IPS-18c (cell line): ENCODE results near the gene ZNF264.
"Not testable (repeated sequence)": the region's sequence is repeated elsewhere in the genome, so short reads cannot be mapped to it uniquely, and the experiment has no call there.

Experiments used
- H3K4me3 ChIP-seq: 2 replicates; pipeline ENCODE4 v1.7.0; 2013; ENCODE audit warnings: low read depth, mild to moderate bottlenecking, low read length, moderate library complexity; ENCODE audit not compliant: insufficient read depth
- H3K9me3 ChIP-seq: one replicate; pipeline ENCODE4 v1.6.1; 2013; ENCODE audit warnings: mild to moderate bottlenecking, low read length, moderate library complexity; ENCODE audit not compliant: control insufficient read depth, insufficient read depth

Gene ZNF264

DNA sequence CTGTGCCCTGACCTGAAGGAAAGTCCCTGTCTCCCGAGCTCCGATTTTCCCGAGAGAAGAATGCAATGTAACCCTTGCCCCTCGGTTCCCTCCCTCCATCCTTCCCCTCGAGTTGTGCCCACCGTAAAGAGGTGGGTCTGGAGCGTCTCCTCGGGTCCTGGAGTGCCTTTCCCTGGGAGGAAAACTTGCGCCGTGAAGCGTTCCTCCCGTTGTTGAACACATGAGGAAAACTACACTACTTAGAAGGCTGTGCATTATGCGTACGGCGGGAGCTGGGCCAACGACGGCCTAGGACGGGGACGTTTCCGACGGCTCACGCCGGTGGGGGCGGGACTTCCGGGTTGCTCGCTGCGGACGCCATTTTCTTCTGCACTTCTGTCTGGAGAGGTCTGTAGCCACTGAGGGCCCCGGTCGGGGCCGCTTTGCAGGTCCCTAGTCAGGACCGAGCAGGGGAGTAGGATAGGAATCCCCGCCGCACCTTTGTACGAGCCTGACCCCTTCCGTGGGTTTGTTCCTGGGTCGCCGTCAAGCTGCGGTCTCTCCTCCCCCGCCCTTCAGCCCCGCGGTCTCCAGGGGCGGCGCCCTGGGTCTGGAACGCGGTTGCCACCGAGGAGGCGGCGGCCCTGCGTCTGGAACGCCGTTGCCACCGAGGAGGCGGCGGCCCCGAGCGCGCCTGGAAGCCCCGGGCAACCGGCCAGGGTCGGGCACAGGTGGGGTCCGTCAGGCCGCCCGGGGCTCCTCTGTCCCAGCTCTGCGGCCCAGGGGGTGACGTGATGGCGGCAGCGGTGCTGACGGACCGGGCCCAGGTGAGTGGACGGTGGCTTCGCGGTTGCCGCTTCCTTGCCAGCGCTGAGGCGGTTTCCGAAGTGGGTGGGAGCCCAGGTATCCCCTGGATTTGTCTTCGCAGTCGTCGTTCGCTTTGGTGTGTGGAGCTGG is at the start of gene ZNF264:
TSS of gene ZNF264 (plus strand) at position 360 of the 936 bp plus-strand sequence. CDS start at position 774, 414 bp downstream.
- H3K4me3 ChIP-seq, result peak within 1 kb of the TSS; percentile 96

DNA sequence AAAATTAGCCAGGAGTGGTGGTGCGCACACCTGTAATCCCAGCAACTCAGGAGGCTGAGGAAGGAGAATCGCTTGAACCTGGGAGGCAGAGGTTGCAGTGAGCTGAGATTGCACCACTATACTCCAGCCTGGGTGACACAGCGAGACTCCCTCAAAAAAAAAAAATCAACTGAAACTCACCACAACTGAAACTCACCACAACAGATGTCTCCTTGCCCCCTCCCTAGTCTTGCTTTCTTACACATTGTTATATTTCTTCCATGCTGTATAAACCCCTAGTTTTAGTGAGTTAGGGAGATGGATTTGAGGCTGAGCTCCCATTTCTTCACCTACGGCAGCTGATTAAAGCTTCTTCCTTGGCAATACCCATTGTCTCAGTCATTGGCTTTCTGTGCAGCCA is 49.6 kb upstream of the ZNF264 start:
- Histone ChIP-seq H3K4me3 (no peak overlapping the region), H3K9me3 (peaks cover 12% of the 10 kb centered on the region)

More for the DNA sequence above, at the start of gene ZNF264:
- peaks cover 6% of the 10 kb centered on the region for H3K9me3 ChIP-seq

DNA sequence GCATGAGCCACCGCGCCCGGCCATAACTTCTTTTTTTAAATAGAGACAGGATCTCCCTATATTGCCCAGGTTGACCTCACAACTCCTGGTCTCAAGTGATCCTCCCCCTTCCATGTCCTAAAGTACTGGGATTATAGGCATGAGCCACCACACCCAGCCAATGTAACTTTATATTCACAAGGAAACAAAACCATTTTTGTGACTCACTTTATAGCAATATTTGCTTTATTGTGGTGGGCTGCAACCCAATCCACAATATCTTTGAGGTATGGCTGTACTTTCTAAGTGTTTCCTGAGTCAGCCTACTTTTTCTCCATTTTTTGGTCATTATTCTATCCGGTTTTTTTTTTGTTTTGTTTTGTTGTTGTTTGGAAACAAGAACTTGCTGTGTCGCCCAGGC is 38.4 kb upstream of the ZNF264 start:
- peaks cover 15% of the 10 kb centered on the region for H3K9me3 ChIP-seq

DNA sequence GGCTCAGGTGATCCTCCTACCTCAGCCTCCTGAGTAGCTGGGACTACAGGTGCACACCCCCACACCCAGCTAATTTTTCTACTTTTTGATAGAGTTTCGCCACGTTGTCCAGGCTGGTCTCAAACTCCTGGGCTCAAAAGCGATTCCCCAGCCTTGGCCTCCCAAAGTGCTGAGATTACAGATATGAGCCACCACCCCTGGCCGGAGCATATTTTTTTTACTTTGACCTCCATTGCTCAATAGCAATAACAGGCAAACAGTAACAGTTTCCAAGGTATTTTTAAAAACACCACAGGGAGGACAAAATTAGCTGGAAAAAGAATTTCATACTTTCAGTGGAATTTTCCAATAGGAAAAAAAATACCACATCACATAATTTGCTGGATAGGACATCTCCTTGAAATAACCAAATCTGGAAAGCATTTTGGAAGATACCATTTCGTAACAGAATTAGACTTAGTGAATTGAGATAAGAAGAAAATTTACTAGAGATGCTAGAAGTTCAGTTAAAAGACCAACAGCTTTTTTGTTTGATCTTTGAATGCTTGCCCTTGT is 29.2 kb upstream of the ZNF264 start:
- no peak overlapping the region for H3K4me3 ChIP-seq
- peaks cover 4% of the 10 kb centered on the region for H3K9me3 ChIP-seq

More for the DNA sequence above, 38.4 kb upstream of the ZNF264 start:
- no peak overlapping the region for H3K4me3 ChIP-seq

DNA sequence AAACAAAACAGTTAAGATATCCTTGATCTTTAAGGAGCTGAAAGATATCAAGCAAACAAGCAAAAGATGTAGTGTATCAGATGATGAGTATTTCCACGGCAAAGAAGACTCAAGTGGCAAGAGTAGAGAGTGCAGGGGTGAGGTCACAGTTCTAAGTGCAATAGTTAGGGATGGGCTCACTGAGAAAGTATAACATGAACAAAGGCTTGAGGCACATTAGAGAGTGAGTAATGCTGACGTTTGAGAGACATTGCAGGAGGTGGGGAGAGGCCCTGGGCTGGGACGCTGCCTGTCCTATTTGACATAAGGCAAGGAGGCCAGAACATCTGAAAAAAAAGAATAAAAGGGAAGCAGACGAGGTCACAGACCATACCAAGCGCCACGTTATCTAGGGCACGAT is 25.5 kb upstream of the ZNF264 start:
- no peaks in the 10 kb centered on the region for H3K9me3 ChIP-seq
- no peak overlapping the region; the same call in 1 of the 2 replicates for H3K4me3 ChIP-seq

DNA sequence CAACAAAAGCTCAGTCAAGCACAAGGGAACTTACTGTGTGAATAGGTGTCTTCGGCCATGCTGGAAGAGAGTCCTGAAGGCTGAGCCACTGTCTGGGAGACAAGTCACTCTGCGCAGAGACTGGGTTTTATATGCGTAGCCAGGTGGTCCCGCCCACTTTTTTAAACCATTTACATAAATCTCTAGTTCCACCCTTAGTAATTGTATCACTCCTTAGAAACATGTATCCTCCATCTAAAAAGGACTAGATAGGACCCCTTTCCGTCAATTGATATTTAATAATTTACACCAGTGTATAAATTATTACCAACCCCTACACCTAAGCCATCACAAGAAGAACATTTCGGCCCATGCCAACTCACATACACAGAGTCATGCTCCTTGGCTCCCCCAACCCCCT is 23.9 kb upstream of the ZNF264 start, which contains the start of gene DUXA:
TSS of gene DUXA (minus strand) at position 101 of the 400 bp plus-strand sequence. CDS start at position 59, 42 bp downstream.
- Histone ChIP-seq H3K4me3 (no peak within 1 kb of the TSS), H3K9me3 (no peaks in the 10 kb centered on the region)

DNA sequence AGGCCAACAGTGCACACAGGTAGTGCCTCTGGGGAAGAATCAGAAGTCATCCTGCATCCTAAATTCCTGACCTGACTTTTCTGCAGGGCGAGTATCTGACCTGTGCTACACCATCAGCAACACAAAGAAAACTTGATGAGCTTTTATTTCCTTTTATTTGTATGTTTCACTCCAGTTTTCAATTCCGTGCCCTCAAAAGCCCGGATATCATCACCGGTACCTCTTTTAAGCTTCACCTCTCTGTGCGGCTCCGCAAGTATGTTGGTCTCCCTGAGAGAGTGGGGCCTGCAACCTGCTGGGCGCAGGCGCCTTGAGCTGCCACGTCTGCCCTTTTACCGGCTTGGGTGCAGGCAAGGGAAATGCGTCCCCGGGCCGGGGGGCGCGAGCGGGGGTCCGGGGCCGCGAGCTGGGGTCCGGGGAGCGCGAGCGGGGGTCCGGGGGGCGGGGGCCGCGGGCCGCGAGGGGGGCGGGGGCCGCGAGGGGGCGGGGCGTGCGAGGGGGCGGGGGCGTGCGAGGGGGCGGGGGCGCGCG is 19.7 kb upstream of the ZNF264 start:
- peak overlapping the region; percentile 54; the same call in 1 of the 2 replicates for H3K4me3 ChIP-seq

DNA sequence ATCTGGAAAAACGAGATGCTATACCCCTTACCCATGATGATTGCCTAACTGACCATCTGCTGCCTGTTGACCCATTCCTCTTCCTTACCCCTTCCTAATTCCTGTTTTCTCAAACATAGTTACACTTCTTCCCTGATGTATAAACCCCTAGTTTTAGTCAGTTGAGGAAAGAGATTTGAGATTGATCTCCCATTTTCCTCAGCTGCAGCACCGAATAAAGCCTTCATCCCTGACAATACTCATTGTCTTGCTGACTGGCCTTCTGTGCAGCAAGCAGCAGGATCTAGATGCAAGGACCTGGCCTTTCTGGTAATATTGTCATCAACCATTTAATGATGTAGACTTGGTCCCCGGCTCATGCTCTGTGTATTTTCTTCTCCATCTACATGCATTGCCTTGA is 999 bp upstream of the ZNF264 start:
- peaks cover 6% of the 10 kb centered on the region for H3K9me3 ChIP-seq
- H3K4me3 ChIP-seq, result no peak overlapping the region

More for the DNA sequence above, 19.7 kb upstream of the ZNF264 start:
- peaks cover 7% of the 10 kb centered on the region for H3K9me3 ChIP-seq

DNA sequence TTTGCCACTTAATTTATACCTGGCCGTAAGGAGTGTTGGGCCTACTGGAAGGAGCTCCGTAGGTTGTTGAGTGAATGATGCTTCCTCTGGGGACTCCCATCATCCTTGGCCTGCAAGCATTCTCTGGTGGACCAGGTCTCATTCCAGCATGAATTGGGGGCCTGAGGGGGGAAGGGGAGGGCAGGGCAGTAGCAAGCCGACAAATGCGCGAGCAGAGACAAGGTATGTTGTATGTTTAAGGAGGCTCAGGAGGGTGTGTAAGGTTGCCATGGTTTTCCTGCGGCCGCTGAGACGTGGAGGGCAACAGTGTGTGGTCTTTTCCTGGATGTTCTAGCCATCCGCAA is 749 bp downstream of the ZNF264 start:
- peaks cover 6% of the 10 kb centered on the region for H3K9me3 ChIP-seq
- peak overlapping the region; percentile 96 for H3K4me3 ChIP-seq

DNA sequence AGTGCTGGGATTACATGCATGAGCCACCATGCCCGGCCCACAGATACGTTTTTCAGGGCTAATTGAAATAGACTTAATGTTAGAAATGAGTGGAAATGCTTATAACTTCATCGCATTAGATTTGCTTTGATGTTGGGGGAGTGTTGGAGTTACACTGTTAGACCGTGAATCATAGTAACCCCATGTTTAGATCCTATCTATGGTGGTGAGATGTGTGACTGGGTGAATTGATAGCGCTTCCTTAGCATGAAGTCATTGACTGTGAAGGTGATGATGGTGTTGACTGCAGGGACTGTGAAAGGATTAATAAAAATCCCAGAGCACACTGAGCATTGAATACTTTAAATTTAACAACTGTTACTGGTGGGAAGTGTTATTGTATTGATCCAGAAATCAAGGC is 1.7 kb downstream of the ZNF264 start:
- Histone ChIP-seq H3K4me3 (no peak overlapping the region), H3K9me3 (peaks cover 6% of the 10 kb centered on the region)

DNA sequence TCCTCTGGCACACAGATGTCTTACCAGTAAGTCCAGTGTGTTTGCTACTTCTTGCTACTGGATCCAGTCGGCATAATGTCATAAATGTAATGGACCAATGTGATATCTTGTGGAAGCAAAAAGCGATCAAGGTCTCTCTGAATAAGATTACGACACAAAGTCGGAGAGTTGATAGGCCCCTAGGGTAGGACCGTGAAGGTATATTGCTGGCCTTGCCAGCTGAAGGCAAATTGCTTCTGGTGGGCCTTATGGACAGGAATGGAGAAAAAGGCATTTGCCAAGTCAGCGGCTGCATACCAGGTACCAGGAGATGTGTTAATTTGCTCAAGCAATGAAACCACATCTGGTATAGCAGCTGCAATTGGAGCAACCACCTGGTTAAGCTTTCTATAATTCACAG is 6.6 kb downstream of the ZNF264 start:
- not testable (repeated sequence) for H3K4me3 ChIP-seq, H3K9me3 ChIP-seq

DNA sequence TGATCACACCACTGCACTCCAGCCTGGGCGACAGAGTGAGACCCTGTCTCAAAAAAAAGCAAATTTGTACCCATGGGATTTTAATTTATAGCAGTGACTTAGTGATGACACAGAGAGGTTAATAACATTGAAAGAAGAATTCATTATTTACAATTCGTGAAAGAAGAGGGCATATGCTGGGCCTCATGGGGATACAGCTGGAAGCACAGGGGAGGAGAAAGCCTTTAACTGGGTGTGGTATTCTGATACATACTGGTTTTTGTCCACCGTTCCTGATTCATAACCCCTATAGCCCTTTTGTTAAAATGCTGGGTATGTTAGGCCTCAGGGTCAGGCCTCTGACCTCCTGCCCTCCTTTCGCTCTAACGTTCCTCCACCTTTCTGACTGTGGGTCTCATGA is 10.9 kb downstream of the ZNF264 start:
- H3K4me3 ChIP-seq, result no peak overlapping the region
- H3K9me3 ChIP-seq, result peaks cover 2% of the 10 kb centered on the region

DNA sequence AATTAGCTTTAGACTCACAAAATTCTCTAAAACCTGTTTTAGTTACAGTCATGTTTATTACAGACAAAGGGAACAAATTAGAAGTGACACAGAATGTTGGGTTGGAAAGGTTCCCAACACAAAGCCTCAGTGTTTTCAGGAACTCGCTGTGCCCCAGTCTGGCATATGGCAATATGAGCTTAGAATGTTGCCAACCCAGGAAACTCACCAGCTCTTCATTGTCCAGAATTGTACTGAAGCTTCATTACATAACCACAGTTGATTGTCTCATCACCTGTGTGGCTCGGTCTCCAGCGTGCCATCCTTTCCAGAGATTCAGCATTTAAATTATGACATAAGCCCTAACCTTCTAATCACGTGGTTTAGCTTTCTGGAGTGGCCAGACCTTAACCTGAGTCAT is 19.1 kb downstream of the ZNF264 start:
- H3K9me3 ChIP-seq, result peaks cover 2% of the 10 kb centered on the region

DNA sequence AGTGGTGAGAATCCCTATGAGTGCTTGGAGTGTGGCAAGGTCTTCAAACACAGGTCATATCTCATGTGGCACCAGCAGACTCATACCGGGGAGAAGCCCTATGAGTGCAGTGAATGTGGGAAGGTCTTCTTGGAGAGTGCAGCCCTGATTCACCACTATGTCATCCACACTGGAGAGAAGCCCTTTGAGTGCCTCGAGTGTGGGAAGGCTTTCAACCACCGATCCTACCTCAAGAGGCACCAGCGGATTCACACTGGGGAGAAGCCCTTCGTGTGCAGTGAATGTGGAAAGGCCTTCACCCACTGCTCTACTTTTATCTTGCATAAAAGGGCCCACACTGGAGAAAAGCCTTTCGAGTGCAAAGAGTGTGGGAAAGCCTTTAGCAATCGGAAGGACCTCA is 20.8 kb downstream of the ZNF264 start:
- Histone ChIP-seq H3K9me3 (peaks cover 2% of the 10 kb centered on the region), H3K4me3 (no peak overlapping the region)

More for the DNA sequence above, 19.1 kb downstream of the ZNF264 start:
- H3K4me3 ChIP-seq, result no peak overlapping the region

DNA sequence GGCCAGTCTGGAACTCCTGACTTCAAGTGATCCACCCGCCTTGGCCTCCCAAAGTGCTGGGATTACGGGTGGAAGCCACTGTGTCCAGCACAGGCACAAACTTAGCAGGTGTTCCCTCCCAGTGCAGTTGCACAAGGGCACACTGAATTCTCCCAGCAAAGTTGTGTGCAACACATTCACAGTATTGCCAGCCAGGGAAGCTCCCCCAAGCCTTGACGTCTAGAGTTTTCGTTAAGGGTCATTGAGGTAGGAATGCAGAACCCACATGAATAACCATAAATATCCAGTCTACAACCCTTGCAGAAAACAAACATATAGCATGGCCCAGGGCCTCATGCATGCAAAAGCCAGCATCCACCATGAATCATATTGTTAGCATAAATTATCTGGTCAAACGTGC is 36.2 kb downstream of the ZNF264 start:
- H3K4me3 ChIP-seq, result no peak overlapping the region

DNA sequence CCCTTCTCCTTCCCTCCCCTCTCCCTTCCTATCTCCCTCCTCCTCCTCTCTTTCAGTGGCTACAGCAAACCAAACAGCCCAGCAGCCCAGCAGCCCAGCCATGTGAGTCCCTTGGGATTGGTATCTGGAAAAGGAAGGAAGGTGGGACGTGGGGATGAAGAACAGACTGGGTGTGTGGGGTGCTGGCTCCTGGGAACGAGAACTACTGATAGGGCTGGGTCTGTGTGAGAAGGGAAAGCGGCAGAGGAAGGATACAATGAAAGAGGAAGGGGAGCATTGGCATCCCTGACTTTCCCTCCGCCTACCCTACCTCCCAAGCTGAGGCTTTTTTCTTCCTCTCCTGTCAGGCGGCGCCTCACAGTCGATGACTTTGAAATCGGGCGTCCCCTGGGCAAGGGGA is 40.4 kb downstream of the ZNF264 start:
- H3K9me3 ChIP-seq, result no peaks in the 10 kb centered on the region
- H3K4me3 ChIP-seq, result peak overlapping the region; percentile 46; the same call in 1 of the 2 replicates

More for the DNA sequence above, 36.2 kb downstream of the ZNF264 start:
- H3K9me3 ChIP-seq, result no peaks in the 10 kb centered on the region

DNA sequence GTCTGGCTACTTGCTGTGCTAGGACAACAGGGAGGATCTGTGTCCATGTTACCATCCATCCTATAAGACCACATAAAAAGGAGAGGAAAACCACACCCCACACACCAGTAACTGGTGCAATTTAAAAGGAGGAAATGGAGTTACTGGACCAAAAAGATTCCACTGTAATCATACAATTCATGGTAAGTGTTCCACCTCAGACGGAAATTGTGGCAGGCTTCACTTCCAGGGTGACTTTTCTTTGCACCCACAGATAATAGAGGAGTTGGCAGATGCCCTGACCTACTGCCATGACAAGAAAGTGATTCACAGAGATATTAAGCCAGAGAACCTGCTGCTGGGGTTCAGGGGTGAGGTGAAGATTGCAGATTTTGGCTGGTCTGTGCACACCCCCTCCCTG is 41.9 kb downstream of the ZNF264 start:
- H3K4me3 ChIP-seq, result no peak overlapping the region
- H3K9me3 ChIP-seq, result no peaks in the 10 kb centered on the region

DNA sequence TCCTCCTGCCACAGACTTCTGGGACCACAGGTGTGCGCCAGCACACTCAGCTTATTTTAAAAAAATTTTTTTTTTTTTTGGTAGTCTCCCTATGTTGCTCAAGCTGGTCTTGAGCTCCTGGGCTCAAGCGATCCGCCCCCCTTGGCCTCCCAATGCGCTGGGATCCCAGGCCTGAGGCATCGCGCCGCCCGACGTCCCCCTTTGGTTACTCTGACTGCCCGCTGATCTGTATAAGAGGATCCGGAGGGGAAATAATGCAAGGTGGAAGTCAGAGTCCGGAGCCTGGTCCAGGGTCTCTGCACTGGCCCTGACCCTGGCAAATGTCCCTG is 48.6 kb downstream of the ZNF264 start:
- H3K9me3 ChIP-seq, result no peaks in the 10 kb centered on the region
- H3K4me3 ChIP-seq, result peak overlapping the region; percentile 89
